Heart right ventricle (tissue), 16 donors: Measurements from ENCODE around the gene CYP27B1. TPM values are rescaled to one million over a fixed set of nuclear protein-coding genes. Genes with fewer than 3 reads are reported as not detected.
"Not testable (repeated sequence)": the region's sequence is repeated elsewhere in the genome, so short reads cannot be mapped to it uniquely, and the experiment has no call there.

Source experiments
- ATAC-seq, 8 donors: fragments of 200-7000 bp; cut with Tn5 transposase; one replicate each; pipeline ENCODE4 v1.9.1; 2020; ENCODE audit warnings: mild to moderate bottlenecking in 8 of 8, moderate library complexity in 8 of 8, moderate number of reproducible peaks in 1 of 8
- DNase-seq, 2 donors: peaks; one replicate each; pipeline ENCODE4 v3.0.0-alpha.2; 2020
- H3K27ac ChIP-seq, 10 donors: fragments of 200-600 bp; sonication (generic) in 2 of 10; one replicate each; pipeline versions ENCODE4 v1.5.0 to v1.8.0; 2020 to 2022; ENCODE audit warnings: mild to moderate bottlenecking in 3 of 10
- H3K27me3 ChIP-seq, 7 donors: fragments of 200-600 bp; one replicate each; pipeline ENCODE4 v1.8.0; 2021 to 2022; ENCODE audit warnings: mild to moderate bottlenecking in 2 of 7
- H3K36me3 ChIP-seq, 9 donors: fragments of 200-600 bp; sonication (generic) in 1 of 9; one replicate each; pipeline versions ENCODE4 v1.5.0 to v1.8.0; 2020 to 2022; ENCODE audit warnings: mild to moderate bottlenecking in 2 of 9
- H3K4me1 ChIP-seq, 9 donors: fragments of 200-600 bp; sonication (generic) in 1 of 9; one replicate each; pipeline versions ENCODE4 v1.5.0 to v1.8.0; 2020 to 2022; ENCODE audit warnings: mild to moderate bottlenecking in 4 of 9
- H3K4me3 ChIP-seq, 10 donors: fragments of 200-600 bp; sonication (generic) in 2 of 10; one replicate each; pipeline versions ENCODE4 v1.5.0 to v1.8.0; 2020 to 2022; ENCODE audit warnings: mild to moderate bottlenecking in 7 of 10, moderate library complexity in 2 of 10
- H3K9me3 ChIP-seq, 11 donors: fragments of 200-600 bp in 10 of 11; sonication (generic) in 2 of 11; one replicate each; pipeline versions ENCODE4 v1.5.0 to v1.8.0; 2013 to 2022; ENCODE audit warnings: mild to moderate bottlenecking in 2 of 11, control low read depth in 1 of 11, moderate library complexity in 1 of 11
- CTCF ChIP-seq, 9 donors: fragments of 200-600 bp; sonication (generic) in 2 of 9; IDR thresholded peaks; one replicate each; pipeline versions ENCODE4 v1.5.0 to v1.8.0; 2021 to 2022; ENCODE audit warnings: antibody characterized with exemption in 9 of 9, mild to moderate bottlenecking in 5 of 9, moderate library complexity in 1 of 9
- WGBS, 2 donors: extraction: QIAGEN DNeasy Blood & Tissue Kit; methylation state at CpG; one replicate each; pipeline ENCODE4 v1.1.7; 2013; ENCODE audit warnings: inconsistent platforms in 1 of 2; 5-methylcytosine and 5-hydroxymethylcytosine counted together
- intact Hi-C, 10 donors: fragments of 100-400 bp; cut with DNase I; formaldehyde crosslinking; loops; one replicate each; pipeline versions ENCODE4 v1.11.1 to v1.14.2; 2022
- polyA plus RNA-seq, 2 donors: library from polyadenylated mRNA; stranded (reverse); fragments of 200-250 nt; gene quantifications; one replicate each; pipeline ENCODE4 v1.2.3, GENCODE V29; 2013
- total RNA-seq, 10 donors: library from RNA; stranded (reverse); fragmentation: NEBNext Ultra II Directional in 3 of 10; extraction: Animal tissue kit (Norgen Biotek cat#: 25700) in 3 of 10; gene quantifications; one replicate each; pipeline versions ENCODE4 v1.2.1 to v1.2.4, GENCODE V29; 2021 to 2023
- donor health status: Arrhythmogenic right ventricular cardiomyopathy.
- donor health status: ischemic (EF 13 %, LVEDD 7.1; RV severe dilation, severe dysfunction).
- donor health status: healthy with polysubstance abuse.
- donor health status: DM: no; HTN: yes; CAD: no.
- donor health status: DM: no; HTN: no; CAD: no.
- donor health status: ischemic (EF 25% LVEDD 6.9; RV normal size, moderate dysfunction).
- donor health status: ischemic (EF 25% LVEDD 5.7; RV mildly dilated, moderate dysfunction).
- donor health status: healthy.
- donor health status: DM: yes; HTN: yes; CAD: no.
- donor health status: Ischemic cardiomyopathy.
- donor health status: ischemic (EF 35%, LVEDD 5.7; RV mildly dilated, moderate dysfunction).
- donor health status: nonischemic (EF 11% LVEDD 7.7; RV severe dilation, severe dysfunction).
- donor health status: DM: yes; HTN: yes; CAD: no.
- donor health status: PGD.
- donor health status: ischemic (EF 29% LVEDD 5.4; RV normal size, mild dysfunction).
- donor health status: nonischemic (EF 23%, LVEDD 6.1; RV moderate dilation, normal function).

Gene CYP27B1
- total and polyA plus RNA-seq, 12 donors, result 0.14 to 0.95 (median 0.81) TPM; not detected in 9

GRCh38 chr12:57722716-57723629, 43.9 kb downstream of the CYP27B1 start:
- WGBS, 2 donors, result 54 to 60% methylated on average over 11 of the region's 11 CpGs
- DNase-seq (no peak), ATAC-seq (no peak)

GRCh38 chr12:57721846-57722608, 44.9 kb downstream of the CYP27B1 start:
- intact Hi-C loops, H3K9me3 ChIP-seq, ATAC-seq, DNase-seq, H3K4me3 ChIP-seq, H3K27ac ChIP-seq: not testable (repeated sequence)
- Histone ChIP-seq H3K4me1 (peaks cover 0 to 14% (median 10%) of the 10 kb centered on the region in 9 donors), H3K36me3 (peaks cover 0 to 64% (median 43%) of the 10 kb centered on the region in 9 donors), H3K27me3 (peaks cover 0 to 13% (median 0%) of the 10 kb centered on the region in 7 donors)
- whole genome bisulfite sequencing, 2 donors, result 92 to 94% methylated on average over 16 of the region's 16 CpGs

More at GRCh38 chr12:57722716-57723629, 43.9 kb downstream of the CYP27B1 start:
- Histone ChIP-seq H3K27ac (no peak overlapping the region), H3K4me1 (peaks cover 0 to 22% (median 14%) of the 10 kb centered on the region in 9 donors), H3K4me3 (no peak overlapping the region), H3K9me3 (no peaks in the 10 kb centered on the region), H3K36me3 (peaks cover 0 to 64% (median 34%) of the 10 kb centered on the region in 9 donors), H3K27me3 (peaks cover 0 to 13% (median 0%) of the 10 kb centered on the region in 7 donors)
- intact Hi-C loops, result no loop called here
- no peak for TF ChIP-seq CTCF (IDR thresholded peaks at IDR 0.05)

- H3K27me3 ChIP-seq, result peaks cover 0 to 13% (median 0%) of the 10 kb centered on the region in 7 donors
- DNase-seq (no peak), ATAC-seq (peak in 1 of 8 donors; percentile 10)
- H3K27ac ChIP-seq, result no peak overlapping the region
- WGBS, 2 donors, result 82 to 85% methylated on average over 11 of the region's 11 CpGs
- H3K4me3 ChIP-seq, result no peak overlapping the region
- H3K4me1 ChIP-seq, result peaks cover 0 to 3% (median 2%) of the 10 kb centered on the region in 9 donors
- intact Hi-C loops, result no loop called here
- peaks cover 0 to 65% (median 52%) of the 10 kb centered on the region in 9 donors for H3K36me3 ChIP-seq
- TF ChIP-seq CTCF (IDR thresholded peaks at IDR 0.05), result no peak
- no peaks in the 10 kb centered on the region for H3K9me3 ChIP-seq
Observed at GRCh38 chr12:57720606-57721595, 46.0 kb downstream of the CYP27B1 start.

- H3K27me3 ChIP-seq, result peaks cover 0 to 8% (median 0%) of the 10 kb centered on the region in 7 donors
- no peak for DNase-seq
- ATAC-seq, result peak in 1 of 8 donors; percentile 10
- H3K4me1 ChIP-seq, result no peaks in the 10 kb centered on the region
- no peak overlapping the region for H3K4me3 ChIP-seq
- no peaks in the 10 kb centered on the region for H3K9me3 ChIP-seq
- WGBS, 2 donors, result 92 to 94% methylated on average over 20 of the region's 20 CpGs
- peaks cover 0 to 73% (median 55%) of the 10 kb centered on the region in 9 donors for H3K36me3 ChIP-seq
- intact Hi-C loops, result no loop called here
- no peak for TF ChIP-seq CTCF (IDR thresholded peaks at IDR 0.05)
- no peak overlapping the region for H3K27ac ChIP-seq
Observed at GRCh38 chr12:57719777-57720605, 46.9 kb downstream of the CYP27B1 start.
